Retinal pigment epithelial cell (primary cell): ENCODE measurements around the gene WNT2.

Experiments
- DNase-seq: peaks from one replicate; pipeline ENCODE4 v3.0.0-alpha.2; 2010; ENCODE audit warnings: low read depth
- H3K4me3 ChIP-seq: 2 replicates; pipeline ENCODE4 v1.5.1; 2011; ENCODE audit warnings: mild to moderate bottlenecking, low read length, control low read depth, moderate library complexity
- CTCF ChIP-seq: conservative IDR thresholded peaks from 2 replicates; pipeline ENCODE4 v1.5.1; 2011; ENCODE audit warnings: low read depth, low read length, control low read depth, inconsistent platforms

The WNT2 gene

GRCh38 chr7:117322741-117323304 lies at the start of gene WNT2:
Gene WNT2, minus strand, starts transcription at chr7:117323058. Its CDS starts 69 bp downstream, at chr7:117322989.
- no peak for DNase-seq
- H3K4me3 ChIP-seq, result peak within 1 kb of the TSS; percentile 51
- no peak for TF ChIP-seq CTCF

- no peak for TF ChIP-seq CTCF
- no peak overlapping the region for H3K4me3 ChIP-seq
- DNase-seq, result no peak
These were observed 49.2 kb upstream of the WNT2 start for GRCh38 chr7:117372073-117372472.

- H3K4me3 ChIP-seq, result no peak overlapping the region
- TF ChIP-seq CTCF, result no peak
- DNase-seq, result no peak
These were observed 41.7 kb upstream of the WNT2 start for GRCh38 chr7:117364339-117365080.

- TF ChIP-seq CTCF, result no peak
- DNase-seq, result no peak
- H3K4me3 ChIP-seq, result no peak overlapping the region
These were observed 39.5 kb upstream of the WNT2 start for GRCh38 chr7:117362294-117362888.

GRCh38 chr7:117350027-117350426 lies 27.2 kb upstream of the WNT2 start:
- no peak for TF ChIP-seq CTCF
- no peak for DNase-seq
- H3K4me3 ChIP-seq, result no peak overlapping the region

GRCh38 chr7:117349570-117349969 lies 26.7 kb upstream of the WNT2 start:
- TF ChIP-seq CTCF, result no peak
- no peak overlapping the region for H3K4me3 ChIP-seq
- no peak for DNase-seq
